ENCODE results near the gene PLCL1.

The PLCL1 gene

GRCh38 chr2:197972061-197972460 lies 167.7 kb downstream of the PLCL1 start:
- TF ChIP-seq ZNF274 (IDR thresholded peaks at IDR 0.05; ENCODE audit: low read depth, low read length) = no peak
- no peak overlapping the region for H3K4me3 ChIP-seq (ENCODE audit: low read length)

GRCh38 chr2:197972587-197972986 lies 168.2 kb downstream of the PLCL1 start:
- H3K4me3 ChIP-seq (ENCODE audit: low read length) = no peak overlapping the region
- TF ChIP-seq ZNF274 (IDR thresholded peaks at IDR 0.05; ENCODE audit: low read depth, low read length) = no peak

- no peak for TF ChIP-seq ZNF274 (IDR thresholded peaks at IDR 0.05; ENCODE audit: low read depth, low read length)
- no peak overlapping the region for H3K4me3 ChIP-seq (ENCODE audit: low read length)
Measured at GRCh38 chr2:197973772-197974171, 169.4 kb downstream of the PLCL1 start.

- TF ChIP-seq ZNF274 (IDR thresholded peaks at IDR 0.05; ENCODE audit: low read depth, low read length) = no peak
- H3K4me3 ChIP-seq (ENCODE audit: low read length) = no peak overlapping the region
Measured at GRCh38 chr2:197975931-197976519, 171.6 kb downstream of the PLCL1 start.

- H3K4me3 ChIP-seq (ENCODE audit: low read length) = no peak overlapping the region
- TF ChIP-seq ZNF274 (IDR thresholded peaks at IDR 0.05; ENCODE audit: low read depth, low read length) = no peak
Measured at GRCh38 chr2:197978971-197979370, 174.6 kb downstream of the PLCL1 start.

GRCh38 chr2:197982565-197982964 lies 178.2 kb downstream of the PLCL1 start:
- no peak for TF ChIP-seq ZNF274 (IDR thresholded peaks at IDR 0.05; ENCODE audit: low read depth, low read length)
- H3K4me3 ChIP-seq (ENCODE audit: low read length) = no peak overlapping the region

- TF ChIP-seq ZNF274 (IDR thresholded peaks at IDR 0.05; ENCODE audit: low read depth, low read length) = no peak
- H3K4me3 ChIP-seq (ENCODE audit: low read length) = no peak overlapping the region
Measured at GRCh38 chr2:197985029-197985638, 180.7 kb downstream of the PLCL1 start.

- H3K4me3 ChIP-seq (ENCODE audit: low read length) = no peak overlapping the region
- TF ChIP-seq ZNF274 (IDR thresholded peaks at IDR 0.05; ENCODE audit: low read depth, low read length) = no peak
Measured at GRCh38 chr2:197986977-197987376, 182.6 kb downstream of the PLCL1 start.

GRCh38 chr2:197990356-197990755 lies 186.0 kb downstream of the PLCL1 start:
- H3K4me3 ChIP-seq (ENCODE audit: low read length) = no peak overlapping the region
- no peak for TF ChIP-seq ZNF274 (IDR thresholded peaks at IDR 0.05; ENCODE audit: low read depth, low read length)

GRCh38 chr2:197992482-197993133 lies 188.2 kb downstream of the PLCL1 start:
- no peak for TF ChIP-seq ZNF274 (IDR thresholded peaks at IDR 0.05; ENCODE audit: low read depth, low read length)
- H3K4me3 ChIP-seq (ENCODE audit: low read length) = no peak overlapping the region

- no peak for TF ChIP-seq ZNF274 (IDR thresholded peaks at IDR 0.05; ENCODE audit: low read depth, low read length)
- H3K4me3 ChIP-seq (ENCODE audit: low read length) = no peak overlapping the region
Measured at GRCh38 chr2:197993363-197993762, 189.0 kb downstream of the PLCL1 start.

GRCh38 chr2:197993830-197994229 lies 189.4 kb downstream of the PLCL1 start:
- no peak for TF ChIP-seq ZNF274 (IDR thresholded peaks at IDR 0.05; ENCODE audit: low read depth, low read length)
- no peak overlapping the region for H3K4me3 ChIP-seq (ENCODE audit: low read length)

GRCh38 chr2:197994751-197995150 lies 190.4 kb downstream of the PLCL1 start:
- no peak for TF ChIP-seq ZNF274 (IDR thresholded peaks at IDR 0.05; ENCODE audit: low read depth, low read length)

GRCh38 chr2:197996583-197996982 lies 192.2 kb downstream of the PLCL1 start:
- no peak for TF ChIP-seq ZNF274 (IDR thresholded peaks at IDR 0.05; ENCODE audit: low read depth, low read length)
- no peak overlapping the region for H3K4me3 ChIP-seq (ENCODE audit: low read length)

More at GRCh38 chr2:197994751-197995150, 190.4 kb downstream of the PLCL1 start:
- no peak overlapping the region for H3K4me3 ChIP-seq (ENCODE audit: low read length)

GRCh38 chr2:197997083-197997541 lies 192.7 kb downstream of the PLCL1 start:
- no peak overlapping the region for H3K4me3 ChIP-seq (ENCODE audit: low read length)
- TF ChIP-seq ZNF274 (IDR thresholded peaks at IDR 0.05; ENCODE audit: low read depth, low read length) = no peak

Measured in GM08714 (cell line).